Measurements from ENCODE around the gene GALNS. TPM values are rescaled to one million over a fixed set of nuclear protein-coding genes. Genes with fewer than 3 reads are reported as not detected.

GALNS gene
- total and polyA plus RNA-seq, 2 experiments from 2014 or later: 9.7 to 18.8 TPM

DNA sequence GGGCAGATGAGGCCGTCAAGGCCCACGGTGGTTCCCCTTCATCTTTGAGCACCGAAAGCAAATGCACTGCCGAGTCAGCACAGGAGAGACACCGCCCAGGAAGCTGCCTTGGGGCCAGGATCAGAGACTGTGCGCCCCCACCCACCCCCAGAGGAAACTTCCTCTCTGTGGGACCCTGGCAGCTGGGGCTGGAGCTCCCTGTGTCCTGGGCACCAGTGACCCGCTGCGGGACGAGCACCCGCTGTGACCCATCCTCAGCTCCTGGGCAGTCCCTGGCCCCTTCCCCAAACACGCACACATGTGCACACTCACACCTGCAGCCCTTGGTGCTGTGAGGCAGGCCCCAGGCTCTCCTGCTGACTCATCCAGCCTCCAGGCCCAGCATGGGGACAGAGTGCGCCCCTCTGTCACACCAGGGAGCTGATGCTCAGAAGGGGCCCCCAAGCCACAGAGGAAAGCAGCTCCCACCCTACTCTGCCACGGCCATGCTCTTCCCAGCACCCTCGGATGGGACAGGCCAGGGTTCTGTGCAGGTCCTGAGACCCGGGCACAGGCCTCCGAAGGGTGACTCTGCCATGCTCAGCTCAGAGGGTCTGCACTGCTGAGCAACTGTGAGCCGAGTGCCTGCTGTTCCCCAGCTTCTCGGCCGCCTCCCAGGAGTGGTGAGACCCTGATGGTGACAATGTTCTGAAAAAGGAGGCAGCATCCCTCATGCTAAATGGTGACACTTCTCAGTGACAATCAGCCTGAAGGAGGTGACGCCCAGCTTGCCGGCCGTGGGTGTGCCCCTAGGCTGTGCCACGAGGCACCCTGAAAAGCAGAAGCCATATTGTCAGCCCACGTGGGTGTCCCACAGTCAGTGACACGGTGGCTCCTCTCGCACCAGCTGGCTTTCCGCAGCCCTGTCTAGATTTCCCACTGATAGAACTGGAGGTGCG is 75.3 kb downstream of the GALNS start:
- TF ChIP-seq, protein P1, sequence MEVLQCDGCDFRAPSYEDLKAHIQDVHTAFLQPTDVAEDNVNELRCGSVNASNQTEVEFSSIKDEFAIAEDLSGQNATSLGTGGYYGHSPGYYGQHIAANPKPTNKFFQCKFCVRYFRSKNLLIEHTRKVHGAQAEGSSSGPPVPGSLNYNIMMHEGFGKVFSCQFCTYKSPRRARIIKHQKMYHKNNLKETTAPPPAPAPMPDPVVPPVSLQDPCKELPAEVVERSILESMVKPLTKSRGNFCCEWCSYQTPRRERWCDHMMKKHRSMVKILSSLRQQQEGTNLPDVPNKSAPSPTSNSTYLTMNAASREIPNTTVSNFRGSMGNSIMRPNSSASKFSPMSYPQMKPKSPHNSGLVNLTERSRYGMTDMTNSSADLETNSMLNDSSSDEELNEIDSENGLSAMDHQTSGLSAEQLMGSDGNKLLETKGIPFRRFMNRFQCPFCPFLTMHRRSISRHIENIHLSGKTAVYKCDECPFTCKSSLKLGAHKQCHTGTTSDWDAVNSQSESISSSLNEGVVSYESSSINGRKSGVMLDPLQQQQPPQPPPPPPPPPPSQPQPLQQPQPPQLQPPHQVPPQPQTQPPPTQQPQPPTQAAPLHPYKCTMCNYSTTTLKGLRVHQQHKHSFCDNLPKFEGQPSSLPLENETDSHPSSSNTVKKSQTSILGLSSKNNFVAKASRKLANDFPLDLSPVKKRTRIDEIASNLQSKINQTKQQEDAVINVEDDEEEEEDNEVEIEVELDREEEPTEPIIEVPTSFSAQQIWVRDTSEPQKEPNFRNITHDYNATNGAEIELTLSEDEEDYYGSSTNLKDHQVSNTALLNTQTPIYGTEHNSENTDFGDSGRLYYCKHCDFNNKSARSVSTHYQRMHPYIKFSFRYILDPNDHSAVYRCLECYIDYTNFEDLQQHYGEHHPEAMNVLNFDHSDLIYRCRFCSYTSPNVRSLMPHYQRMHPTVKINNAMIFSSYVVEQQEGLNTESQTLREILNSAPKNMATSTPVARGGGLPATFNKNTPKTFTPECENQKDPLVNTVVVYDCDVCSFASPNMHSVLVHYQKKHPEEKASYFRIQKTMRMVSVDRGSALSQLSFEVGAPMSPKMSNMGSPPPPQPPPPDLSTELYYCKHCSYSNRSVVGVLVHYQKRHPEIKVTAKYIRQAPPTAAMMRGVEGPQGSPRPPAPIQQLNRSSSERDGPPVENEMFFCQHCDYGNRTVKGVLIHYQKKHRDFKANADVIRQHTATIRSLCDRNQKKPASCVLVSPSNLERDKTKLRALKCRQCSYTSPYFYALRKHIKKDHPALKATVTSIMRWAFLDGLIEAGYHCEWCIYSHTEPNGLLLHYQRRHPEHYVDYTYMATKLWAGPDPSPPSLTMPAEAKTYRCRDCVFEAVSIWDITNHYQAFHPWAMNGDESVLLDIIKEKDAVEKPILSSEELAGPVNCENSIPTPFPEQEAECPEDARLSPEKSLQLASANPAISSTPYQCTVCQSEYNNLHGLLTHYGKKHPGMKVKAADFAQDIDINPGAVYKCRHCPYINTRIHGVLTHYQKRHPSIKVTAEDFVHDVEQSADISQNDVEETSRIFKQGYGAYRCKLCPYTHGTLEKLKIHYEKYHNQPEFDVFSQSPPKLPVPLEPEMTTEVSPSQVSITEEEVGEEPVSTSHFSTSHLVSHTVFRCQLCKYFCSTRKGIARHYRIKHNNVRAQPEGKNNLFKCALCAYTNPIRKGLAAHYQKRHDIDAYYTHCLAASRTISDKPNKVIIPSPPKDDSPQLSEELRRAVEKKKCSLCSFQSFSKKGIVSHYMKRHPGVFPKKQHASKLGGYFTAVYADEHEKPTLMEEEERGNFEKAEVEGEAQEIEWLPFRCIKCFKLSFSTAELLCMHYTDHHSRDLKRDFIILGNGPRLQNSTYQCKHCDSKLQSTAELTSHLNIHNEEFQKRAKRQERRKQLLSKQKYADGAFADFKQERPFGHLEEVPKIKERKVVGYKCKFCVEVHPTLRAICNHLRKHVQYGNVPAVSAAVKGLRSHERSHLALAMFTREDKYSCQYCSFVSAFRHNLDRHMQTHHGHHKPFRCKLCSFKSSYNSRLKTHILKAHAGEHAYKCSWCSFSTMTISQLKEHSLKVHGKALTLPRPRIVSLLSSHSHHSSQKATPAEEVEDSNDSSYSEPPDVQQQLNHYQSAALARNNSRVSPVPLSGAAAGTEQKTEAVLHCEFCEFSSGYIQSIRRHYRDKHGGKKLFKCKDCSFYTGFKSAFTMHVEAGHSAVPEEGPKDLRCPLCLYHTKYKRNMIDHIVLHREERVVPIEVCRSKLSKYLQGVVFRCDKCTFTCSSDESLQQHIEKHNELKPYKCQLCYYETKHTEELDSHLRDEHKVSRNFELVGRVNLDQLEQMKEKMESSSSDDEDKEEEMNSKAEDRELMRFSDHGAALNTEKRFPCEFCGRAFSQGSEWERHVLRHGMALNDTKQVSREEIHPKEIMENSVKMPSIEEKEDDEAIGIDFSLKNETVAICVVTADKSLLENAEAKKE (CRISPR knock-in tag; IDR thresholded peaks at IDR 0.05): no peak
- TF ChIP-seq STAT1 (IDR thresholded peaks at IDR 0.05; ENCODE audit: unreplicated experiment) (no peak), EZH2phosphoT487 (IDR thresholded peaks at IDR 0.05; ENCODE audit: unreplicated experiment) (no peak), ZNF331 (CRISPR knock-in tag; IDR thresholded peaks at IDR 0.05; ENCODE audit: low read depth) (no peak), ZNF114 (CRISPR knock-in tag; IDR thresholded peaks at IDR 0.05) (no peak), NANOG (IDR thresholded peaks at IDR 0.05; ENCODE audit: borderline replicate concordance) (no peak), CREB1 (CRISPR knock-in tag; IDR thresholded peaks at IDR 0.05; ENCODE audit: low read depth) (no peak), POLR2AphosphoS5 (IDR thresholded peaks at IDR 0.05; ENCODE audit: low read depth) (no peak), EZH2 (IDR thresholded peaks at IDR 0.05; ENCODE audit: low read depth, unreplicated experiment) (no peak), JUNB (IDR thresholded peaks at IDR 0.05; ENCODE audit: unreplicated experiment) (no peak)
- TF ChIP-seq, protein P2, sequence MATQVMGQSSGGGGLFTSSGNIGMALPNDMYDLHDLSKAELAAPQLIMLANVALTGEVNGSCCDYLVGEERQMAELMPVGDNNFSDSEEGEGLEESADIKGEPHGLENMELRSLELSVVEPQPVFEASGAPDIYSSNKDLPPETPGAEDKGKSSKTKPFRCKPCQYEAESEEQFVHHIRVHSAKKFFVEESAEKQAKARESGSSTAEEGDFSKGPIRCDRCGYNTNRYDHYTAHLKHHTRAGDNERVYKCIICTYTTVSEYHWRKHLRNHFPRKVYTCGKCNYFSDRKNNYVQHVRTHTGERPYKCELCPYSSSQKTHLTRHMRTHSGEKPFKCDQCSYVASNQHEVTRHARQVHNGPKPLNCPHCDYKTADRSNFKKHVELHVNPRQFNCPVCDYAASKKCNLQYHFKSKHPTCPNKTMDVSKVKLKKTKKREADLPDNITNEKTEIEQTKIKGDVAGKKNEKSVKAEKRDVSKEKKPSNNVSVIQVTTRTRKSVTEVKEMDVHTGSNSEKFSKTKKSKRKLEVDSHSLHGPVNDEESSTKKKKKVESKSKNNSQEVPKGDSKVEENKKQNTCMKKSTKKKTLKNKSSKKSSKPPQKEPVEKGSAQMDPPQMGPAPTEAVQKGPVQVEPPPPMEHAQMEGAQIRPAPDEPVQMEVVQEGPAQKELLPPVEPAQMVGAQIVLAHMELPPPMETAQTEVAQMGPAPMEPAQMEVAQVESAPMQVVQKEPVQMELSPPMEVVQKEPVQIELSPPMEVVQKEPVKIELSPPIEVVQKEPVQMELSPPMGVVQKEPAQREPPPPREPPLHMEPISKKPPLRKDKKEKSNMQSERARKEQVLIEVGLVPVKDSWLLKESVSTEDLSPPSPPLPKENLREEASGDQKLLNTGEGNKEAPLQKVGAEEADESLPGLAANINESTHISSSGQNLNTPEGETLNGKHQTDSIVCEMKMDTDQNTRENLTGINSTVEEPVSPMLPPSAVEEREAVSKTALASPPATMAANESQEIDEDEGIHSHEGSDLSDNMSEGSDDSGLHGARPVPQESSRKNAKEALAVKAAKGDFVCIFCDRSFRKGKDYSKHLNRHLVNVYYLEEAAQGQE (IDR thresholded peaks at IDR 0.05; ENCODE audit: unreplicated experiment): no peak
- TF ChIP-seq, protein P3, sequence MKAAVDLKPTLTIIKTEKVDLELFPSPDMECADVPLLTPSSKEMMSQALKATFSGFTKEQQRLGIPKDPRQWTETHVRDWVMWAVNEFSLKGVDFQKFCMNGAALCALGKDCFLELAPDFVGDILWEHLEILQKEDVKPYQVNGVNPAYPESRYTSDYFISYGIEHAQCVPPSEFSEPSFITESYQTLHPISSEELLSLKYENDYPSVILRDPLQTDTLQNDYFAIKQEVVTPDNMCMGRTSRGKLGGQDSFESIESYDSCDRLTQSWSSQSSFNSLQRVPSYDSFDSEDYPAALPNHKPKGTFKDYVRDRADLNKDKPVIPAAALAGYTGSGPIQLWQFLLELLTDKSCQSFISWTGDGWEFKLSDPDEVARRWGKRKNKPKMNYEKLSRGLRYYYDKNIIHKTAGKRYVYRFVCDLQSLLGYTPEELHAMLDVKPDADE (IDR thresholded peaks at IDR 0.05): no peak
- TF ChIP-seq, protein P4, sequence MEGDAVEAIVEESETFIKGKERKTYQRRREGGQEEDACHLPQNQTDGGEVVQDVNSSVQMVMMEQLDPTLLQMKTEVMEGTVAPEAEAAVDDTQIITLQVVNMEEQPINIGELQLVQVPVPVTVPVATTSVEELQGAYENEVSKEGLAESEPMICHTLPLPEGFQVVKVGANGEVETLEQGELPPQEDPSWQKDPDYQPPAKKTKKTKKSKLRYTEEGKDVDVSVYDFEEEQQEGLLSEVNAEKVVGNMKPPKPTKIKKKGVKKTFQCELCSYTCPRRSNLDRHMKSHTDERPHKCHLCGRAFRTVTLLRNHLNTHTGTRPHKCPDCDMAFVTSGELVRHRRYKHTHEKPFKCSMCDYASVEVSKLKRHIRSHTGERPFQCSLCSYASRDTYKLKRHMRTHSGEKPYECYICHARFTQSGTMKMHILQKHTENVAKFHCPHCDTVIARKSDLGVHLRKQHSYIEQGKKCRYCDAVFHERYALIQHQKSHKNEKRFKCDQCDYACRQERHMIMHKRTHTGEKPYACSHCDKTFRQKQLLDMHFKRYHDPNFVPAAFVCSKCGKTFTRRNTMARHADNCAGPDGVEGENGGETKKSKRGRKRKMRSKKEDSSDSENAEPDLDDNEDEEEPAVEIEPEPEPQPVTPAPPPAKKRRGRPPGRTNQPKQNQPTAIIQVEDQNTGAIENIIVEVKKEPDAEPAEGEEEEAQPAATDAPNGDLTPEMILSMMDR (conservative IDR thresholded peaks at IDR 0.05; ENCODE audit: low read depth in 2 of 2): no peak
- H3K79me2 ChIP-seq (replicated peaks; ENCODE audit: insufficient read depth): peaks cover 70% of the 10 kb centered on the region
- no peak overlapping the region; the same call in 1 of the 2 replicates for H3K27ac Mint-ChIP-seq
- H2AFZ ChIP-seq: no peak overlapping the region
- H3K4me1 Mint-ChIP-seq: peaks cover 45% of the 10 kb centered on the region
- H3K9me3 Mint-ChIP-seq: no peaks in the 10 kb centered on the region
- H3K36me3 ChIP-seq (ENCODE audit: insufficient read depth): no peaks in the 10 kb centered on the region
- no peak overlapping the region for H3K27ac ChIP-seq (ENCODE audit: low read depth)
- peaks cover 4% of the 10 kb centered on the region; the same call in 1 of the 2 replicates for H3K27me3 ChIP-seq (ENCODE audit: insufficient read depth)
- H3K4me3 Mint-ChIP-seq: no peak overlapping the region
- peaks cover 22% of the 10 kb centered on the region; the same call in 1 of the 2 replicates for H3K4me1 ChIP-seq (ENCODE audit: insufficient read depth)
- H3K4me3 ChIP-seq: no peak overlapping the region
- peaks cover 22% of the 10 kb centered on the region for H3K27me3 Mint-ChIP-seq (ENCODE audit: insufficient read depth, low read depth, poor library complexity)
- H3K4me2 ChIP-seq: no peak overlapping the region
- DNase-seq (ENCODE audit: low spot score) (no peak), ATAC-seq (no peak)
- H3K9me2 ChIP-seq (ENCODE audit: insufficient read depth): no peaks in the 10 kb centered on the region
- H4K20me1 ChIP-seq (replicated peaks; ENCODE audit: insufficient read depth): 0 out of 2 replicates have a peak, but pooled peaks cover 7% of the 10 kb centered on the region
- no peaks in the 10 kb centered on the region for H3K36me3 Mint-ChIP-seq (ENCODE audit: low read depth)
- peaks cover 9% of the 10 kb centered on the region; the same call in 1 of the 2 replicates for H3F3A ChIP-seq (replicated peaks; ENCODE audit: low read depth)

All from GM23338 (cell line).